ENCODE data around the gene ZNF354B. TPM values are rescaled to one million over a fixed set of nuclear protein-coding genes. Genes with fewer than 3 reads are reported as not detected.
A peak's percentile ranks its signal among the peaks of the same experiment; 100 is the strongest.

Gene ZNF354B
- total RNA-seq, 1 experiment from 2014 or later, result 26.2 TPM

DNA sequence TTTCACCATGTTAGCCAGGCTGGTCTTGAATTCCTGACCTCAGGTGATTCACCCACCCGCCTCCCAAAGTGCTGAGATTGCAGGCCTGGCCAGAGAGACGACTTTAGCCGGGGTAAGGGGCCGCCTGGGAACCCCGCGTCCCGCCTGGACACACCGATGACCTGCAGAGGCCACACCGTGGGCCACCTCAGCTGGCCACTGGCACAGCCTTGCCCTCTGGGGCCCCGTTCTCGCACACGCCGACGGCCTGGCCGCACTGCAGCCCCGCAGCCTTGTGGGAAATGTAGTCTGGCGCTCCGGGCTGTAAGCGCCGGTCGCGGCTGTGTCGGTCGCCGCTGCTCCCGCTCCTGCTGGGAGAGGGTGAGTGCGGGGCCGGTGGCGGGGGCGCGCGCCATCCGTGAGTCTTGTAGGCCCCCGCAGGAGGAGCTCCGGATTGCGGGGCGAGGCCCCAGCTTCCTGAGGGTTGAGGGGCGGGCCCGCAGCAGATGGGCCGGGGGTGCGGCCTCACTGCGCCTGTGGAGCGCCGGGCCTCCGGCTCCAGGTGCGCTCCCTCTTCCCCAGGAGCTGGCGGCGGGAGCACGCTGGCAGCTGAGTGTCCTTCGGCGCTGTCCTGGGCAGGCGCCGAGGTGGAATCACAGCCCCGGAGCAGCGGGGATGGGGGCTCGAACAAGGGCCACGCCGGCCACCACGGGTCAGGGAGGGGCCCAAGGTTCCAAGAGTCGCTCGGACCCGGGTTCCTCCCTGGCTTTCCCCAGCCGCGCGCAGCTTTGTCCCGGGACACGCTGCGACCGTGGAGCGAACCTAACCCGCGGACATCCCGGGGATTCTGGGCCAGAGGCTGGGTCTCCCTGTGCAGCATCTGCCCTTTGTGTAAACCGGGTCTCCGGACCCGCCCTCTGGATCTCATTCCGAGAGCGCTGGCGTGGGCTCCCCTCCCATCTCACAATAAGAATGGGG is 36.1 kb downstream of the ZNF354B start, which contains the start of gene ZFP2 (continued):
- TF ChIP-seq NFYB (CRISPR knock-in tag; conservative IDR thresholded peaks at IDR 0.05; ENCODE audit: low read depth), result 0 out of 2 replicates have a peak, but pooled peaks have one; percentile 10
- no peak for TF ChIP-seq IRF2 (CRISPR knock-in tag; IDR thresholded peaks at IDR 0.05; ENCODE audit: borderline replicate concordance, low read depth)
- TF ChIP-seq ZNF232 (CRISPR knock-in tag; IDR thresholded peaks at IDR 0.05), result peak; percentile 71; the same call in 1 of the 2 replicates
- 0 out of 2 replicates have a peak, but pooled peaks have one; percentile 55 for TF ChIP-seq ESRRA (CRISPR knock-in tag; IDR thresholded peaks at IDR 0.05; ENCODE audit: borderline replicate concordance)
- TF ChIP-seq NR2C2 (CRISPR knock-in tag; IDR thresholded peaks at IDR 0.05), result no peak
- TF ChIP-seq ZNF416 (CRISPR knock-in tag; IDR thresholded peaks at IDR 0.05), result no peak
- TF ChIP-seq, protein P1, sequence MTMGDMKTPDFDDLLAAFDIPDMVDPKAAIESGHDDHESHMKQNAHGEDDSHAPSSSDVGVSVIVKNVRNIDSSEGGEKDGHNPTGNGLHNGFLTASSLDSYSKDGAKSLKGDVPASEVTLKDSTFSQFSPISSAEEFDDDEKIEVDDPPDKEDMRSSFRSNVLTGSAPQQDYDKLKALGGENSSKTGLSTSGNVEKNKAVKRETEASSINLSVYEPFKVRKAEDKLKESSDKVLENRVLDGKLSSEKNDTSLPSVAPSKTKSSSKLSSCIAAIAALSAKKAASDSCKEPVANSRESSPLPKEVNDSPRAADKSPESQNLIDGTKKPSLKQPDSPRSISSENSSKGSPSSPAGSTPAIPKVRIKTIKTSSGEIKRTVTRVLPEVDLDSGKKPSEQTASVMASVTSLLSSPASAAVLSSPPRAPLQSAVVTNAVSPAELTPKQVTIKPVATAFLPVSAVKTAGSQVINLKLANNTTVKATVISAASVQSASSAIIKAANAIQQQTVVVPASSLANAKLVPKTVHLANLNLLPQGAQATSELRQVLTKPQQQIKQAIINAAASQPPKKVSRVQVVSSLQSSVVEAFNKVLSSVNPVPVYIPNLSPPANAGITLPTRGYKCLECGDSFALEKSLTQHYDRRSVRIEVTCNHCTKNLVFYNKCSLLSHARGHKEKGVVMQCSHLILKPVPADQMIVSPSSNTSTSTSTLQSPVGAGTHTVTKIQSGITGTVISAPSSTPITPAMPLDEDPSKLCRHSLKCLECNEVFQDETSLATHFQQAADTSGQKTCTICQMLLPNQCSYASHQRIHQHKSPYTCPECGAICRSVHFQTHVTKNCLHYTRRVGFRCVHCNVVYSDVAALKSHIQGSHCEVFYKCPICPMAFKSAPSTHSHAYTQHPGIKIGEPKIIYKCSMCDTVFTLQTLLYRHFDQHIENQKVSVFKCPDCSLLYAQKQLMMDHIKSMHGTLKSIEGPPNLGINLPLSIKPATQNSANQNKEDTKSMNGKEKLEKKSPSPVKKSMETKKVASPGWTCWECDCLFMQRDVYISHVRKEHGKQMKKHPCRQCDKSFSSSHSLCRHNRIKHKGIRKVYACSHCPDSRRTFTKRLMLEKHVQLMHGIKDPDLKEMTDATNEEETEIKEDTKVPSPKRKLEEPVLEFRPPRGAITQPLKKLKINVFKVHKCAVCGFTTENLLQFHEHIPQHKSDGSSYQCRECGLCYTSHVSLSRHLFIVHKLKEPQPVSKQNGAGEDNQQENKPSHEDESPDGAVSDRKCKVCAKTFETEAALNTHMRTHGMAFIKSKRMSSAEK (CRISPR knock-in tag; IDR thresholded peaks at IDR 0.05; ENCODE audit: borderline replicate concordance), result no peak
- TF ChIP-seq, protein P2, sequence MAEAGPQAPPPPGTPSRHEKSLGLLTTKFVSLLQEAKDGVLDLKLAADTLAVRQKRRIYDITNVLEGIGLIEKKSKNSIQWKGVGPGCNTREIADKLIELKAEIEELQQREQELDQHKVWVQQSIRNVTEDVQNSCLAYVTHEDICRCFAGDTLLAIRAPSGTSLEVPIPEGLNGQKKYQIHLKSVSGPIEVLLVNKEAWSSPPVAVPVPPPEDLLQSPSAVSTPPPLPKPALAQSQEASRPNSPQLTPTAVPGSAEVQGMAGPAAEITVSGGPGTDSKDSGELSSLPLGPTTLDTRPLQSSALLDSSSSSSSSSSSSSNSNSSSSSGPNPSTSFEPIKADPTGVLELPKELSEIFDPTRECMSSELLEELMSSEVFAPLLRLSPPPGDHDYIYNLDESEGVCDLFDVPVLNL (CRISPR knock-in tag; IDR thresholded peaks at IDR 0.05; ENCODE audit: borderline replicate concordance, low read depth), result no peak
- no peak for TF ChIP-seq NR3C1 (CRISPR knock-in tag; conservative IDR thresholded peaks at IDR 0.05; ENCODE audit: low read depth)
- TF ChIP-seq NR1H2 (CRISPR knock-in tag; IDR thresholded peaks at IDR 0.05), result no peak
- peak; percentile 64 for TF ChIP-seq FOXK1 (CRISPR knock-in tag; IDR thresholded peaks at IDR 0.05)
- TF ChIP-seq CBFB (CRISPR knock-in tag; IDR thresholded peaks at IDR 0.05; ENCODE audit: low read depth), result no peak
- TF ChIP-seq, protein P3, sequence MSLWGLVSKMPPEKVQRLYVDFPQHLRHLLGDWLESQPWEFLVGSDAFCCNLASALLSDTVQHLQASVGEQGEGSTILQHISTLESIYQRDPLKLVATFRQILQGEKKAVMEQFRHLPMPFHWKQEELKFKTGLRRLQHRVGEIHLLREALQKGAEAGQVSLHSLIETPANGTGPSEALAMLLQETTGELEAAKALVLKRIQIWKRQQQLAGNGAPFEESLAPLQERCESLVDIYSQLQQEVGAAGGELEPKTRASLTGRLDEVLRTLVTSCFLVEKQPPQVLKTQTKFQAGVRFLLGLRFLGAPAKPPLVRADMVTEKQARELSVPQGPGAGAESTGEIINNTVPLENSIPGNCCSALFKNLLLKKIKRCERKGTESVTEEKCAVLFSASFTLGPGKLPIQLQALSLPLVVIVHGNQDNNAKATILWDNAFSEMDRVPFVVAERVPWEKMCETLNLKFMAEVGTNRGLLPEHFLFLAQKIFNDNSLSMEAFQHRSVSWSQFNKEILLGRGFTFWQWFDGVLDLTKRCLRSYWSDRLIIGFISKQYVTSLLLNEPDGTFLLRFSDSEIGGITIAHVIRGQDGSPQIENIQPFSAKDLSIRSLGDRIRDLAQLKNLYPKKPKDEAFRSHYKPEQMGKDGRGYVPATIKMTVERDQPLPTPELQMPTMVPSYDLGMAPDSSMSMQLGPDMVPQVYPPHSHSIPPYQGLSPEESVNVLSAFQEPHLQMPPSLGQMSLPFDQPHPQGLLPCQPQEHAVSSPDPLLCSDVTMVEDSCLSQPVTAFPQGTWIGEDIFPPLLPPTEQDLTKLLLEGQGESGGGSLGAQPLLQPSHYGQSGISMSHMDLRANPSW (CRISPR knock-in tag; conservative IDR thresholded peaks at IDR 0.05; ENCODE audit: low read depth), result no peak
- no peak for TF ChIP-seq ZNF138 (CRISPR knock-in tag; conservative IDR thresholded peaks at IDR 0.05)
- TF ChIP-seq CREB1 (CRISPR knock-in tag; IDR thresholded peaks at IDR 0.05), result 0 out of 2 replicates have a peak, but pooled peaks have one; percentile 17

DNA sequence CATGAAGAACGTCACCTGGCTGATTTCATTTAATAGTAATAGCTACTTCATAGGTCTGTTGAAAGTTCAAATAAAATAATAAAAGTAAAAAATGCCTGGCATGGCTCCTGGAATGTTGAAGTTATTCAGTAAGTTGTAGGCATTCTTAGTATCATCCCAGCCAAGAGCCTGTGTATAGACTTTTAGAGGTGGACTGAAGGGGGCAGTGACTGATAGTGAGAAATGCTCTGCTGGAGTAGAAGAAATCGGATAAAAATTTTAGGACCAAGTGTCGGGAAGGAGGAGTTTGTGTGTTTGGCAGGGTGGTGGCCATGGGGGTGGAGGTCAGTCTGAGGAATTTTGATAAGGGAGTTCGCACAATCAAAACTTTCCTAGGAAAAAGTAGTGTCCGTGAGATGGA is 39.5 kb downstream of the ZNF354B start:
- peaks cover 20% of the 10 kb centered on the region for H3K9me3 Mint-ChIP-seq
- ChIA-PET POLR2A (no interaction called here), CTCF (interaction anchor here (0.7 to 1.2 kb wide), 2 partner anchors 95 to 594 kb away, joined by 3 to 5 read pairs; no protein-coding TSS in a partner anchor)
- TF ChIP-seq, protein P4, sequence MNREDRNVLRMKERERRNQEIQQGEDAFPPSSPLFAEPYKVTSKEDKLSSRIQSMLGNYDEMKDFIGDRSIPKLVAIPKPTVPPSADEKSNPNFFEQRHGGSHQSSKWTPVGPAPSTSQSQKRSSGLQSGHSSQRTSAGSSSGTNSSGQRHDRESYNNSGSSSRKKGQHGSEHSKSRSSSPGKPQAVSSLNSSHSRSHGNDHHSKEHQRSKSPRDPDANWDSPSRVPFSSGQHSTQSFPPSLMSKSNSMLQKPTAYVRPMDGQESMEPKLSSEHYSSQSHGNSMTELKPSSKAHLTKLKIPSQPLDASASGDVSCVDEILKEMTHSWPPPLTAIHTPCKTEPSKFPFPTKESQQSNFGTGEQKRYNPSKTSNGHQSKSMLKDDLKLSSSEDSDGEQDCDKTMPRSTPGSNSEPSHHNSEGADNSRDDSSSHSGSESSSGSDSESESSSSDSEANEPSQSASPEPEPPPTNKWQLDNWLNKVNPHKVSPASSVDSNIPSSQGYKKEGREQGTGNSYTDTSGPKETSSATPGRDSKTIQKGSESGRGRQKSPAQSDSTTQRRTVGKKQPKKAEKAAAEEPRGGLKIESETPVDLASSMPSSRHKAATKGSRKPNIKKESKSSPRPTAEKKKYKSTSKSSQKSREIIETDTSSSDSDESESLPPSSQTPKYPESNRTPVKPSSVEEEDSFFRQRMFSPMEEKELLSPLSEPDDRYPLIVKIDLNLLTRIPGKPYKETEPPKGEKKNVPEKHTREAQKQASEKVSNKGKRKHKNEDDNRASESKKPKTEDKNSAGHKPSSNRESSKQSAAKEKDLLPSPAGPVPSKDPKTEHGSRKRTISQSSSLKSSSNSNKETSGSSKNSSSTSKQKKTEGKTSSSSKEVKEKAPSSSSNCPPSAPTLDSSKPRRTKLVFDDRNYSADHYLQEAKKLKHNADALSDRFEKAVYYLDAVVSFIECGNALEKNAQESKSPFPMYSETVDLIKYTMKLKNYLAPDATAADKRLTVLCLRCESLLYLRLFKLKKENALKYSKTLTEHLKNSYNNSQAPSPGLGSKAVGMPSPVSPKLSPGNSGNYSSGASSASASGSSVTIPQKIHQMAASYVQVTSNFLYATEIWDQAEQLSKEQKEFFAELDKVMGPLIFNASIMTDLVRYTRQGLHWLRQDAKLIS (CRISPR knock-in tag; IDR thresholded peaks at IDR 0.05; ENCODE audit: borderline replicate concordance), result no peak
- TF ChIP-seq FOXP1 (CRISPR knock-in tag; IDR thresholded peaks at IDR 0.05; ENCODE audit: borderline replicate concordance), result no peak
- no peak for TF ChIP-seq CREM (CRISPR knock-in tag; IDR thresholded peaks at IDR 0.05)
- TF ChIP-seq, protein P5, sequence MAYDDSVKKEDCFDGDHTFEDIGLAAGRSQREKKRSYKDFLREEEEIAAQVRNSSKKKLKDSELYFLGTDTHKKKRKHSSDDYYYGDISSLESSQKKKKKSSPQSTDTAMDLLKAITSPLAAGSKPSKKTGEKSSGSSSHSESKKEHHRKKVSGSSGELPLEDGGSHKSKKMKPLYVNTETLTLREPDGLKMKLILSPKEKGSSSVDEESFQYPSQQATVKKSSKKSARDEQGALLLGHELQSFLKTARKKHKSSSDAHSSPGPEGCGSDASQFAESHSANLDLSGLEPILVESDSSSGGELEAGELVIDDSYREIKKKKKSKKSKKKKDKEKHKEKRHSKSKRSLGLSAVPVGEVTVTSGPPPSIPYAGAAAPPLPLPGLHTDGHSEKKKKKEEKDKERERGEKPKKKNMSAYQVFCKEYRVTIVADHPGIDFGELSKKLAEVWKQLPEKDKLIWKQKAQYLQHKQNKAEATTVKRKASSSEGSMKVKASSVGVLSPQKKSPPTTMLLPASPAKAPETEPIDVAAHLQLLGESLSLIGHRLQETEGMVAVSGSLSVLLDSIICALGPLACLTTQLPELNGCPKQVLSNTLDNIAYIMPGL (CRISPR knock-in tag; IDR thresholded peaks at IDR 0.05), result no peak
- no peak for TF ChIP-seq OVOL2 (CRISPR knock-in tag; IDR thresholded peaks at IDR 0.05; ENCODE audit: borderline replicate concordance)

More for the DNA sequence above, 39.5 kb downstream of the ZNF354B start:
- ATAC-seq (no peak; the same call in 1 of the 2 replicates), DNase-seq (ENCODE audit: low spot score) (no peak)
- Mint-ChIP-seq H3K36me3 (peaks cover 20% of the 10 kb centered on the region), H3K4me1 (peaks cover 6% of the 10 kb centered on the region; the same call in 1 of the 2 replicates), H3K27me3 (ENCODE audit: low read depth) (no peaks in the 10 kb centered on the region), H3K4me3 (no peak overlapping the region), H3K27ac (no peak overlapping the region)
